IMR-90 (cell line): ENCODE data around the gene OBP2A. TPM values are rescaled to one million over a fixed set of nuclear protein-coding genes. Genes with fewer than 3 reads are reported as not detected.

ENCODE experiments used
- ATAC-seq: fragments of 200-7000 bp; cut with Tn5 transposase; 2 replicates; pipeline ENCODE4 v1.9.1; 2020; ENCODE audit warnings: low read depth, mild to moderate bottlenecking, moderate library complexity
- BruUV-seq: library from RNA; stranded (reverse); fragments of 400-500 nt; replicated peaks from 2 replicates; lab custom pipeline; 2021; lab: Mats Ljungman, UMichigan
- CTCF ChIA-PET: fragments of 300-600 bp; formaldehyde crosslinking; extraction: SDS; loops from one replicate; lab custom pipeline; 2021; ENCODE audit warnings: antibody characterized with exemption; lab: Yijun Ruan, JAX
- POLR2A ChIA-PET: fragments of 300-600 bp; sonication (Branson Sonifier 250); formaldehyde crosslinking; loops from one replicate; lab custom pipeline; 2022; ENCODE audit warnings: antibody characterized with exemption; ENCODE audit not compliant: unreplicated experiment; lab: Charles Lee
- DNase-seq: peaks from one replicate; pipeline ENCODE4 v3.0.0; 2013
- H2AFZ ChIP-seq: replicated peaks from 2 replicates; pipeline ENCODE3; 2013; ENCODE audit warnings: low read length, mild to moderate bottlenecking; ENCODE audit not compliant: poor library complexity
- H2AK5ac ChIP-seq: 2 replicates; pipeline ENCODE4 v1.6.1; 2013; ENCODE audit warnings: low read depth, low read length, inconsistent platforms
- H2AK9ac ChIP-seq: replicated peaks from 2 replicates; pipeline ENCODE3; 2013; ENCODE audit warnings: mild to moderate bottlenecking, low read depth, low read length, moderate library complexity; ENCODE audit not compliant: poor library complexity
- H2BK120ac ChIP-seq: 2 replicates; pipeline ENCODE4 v1.6.1; 2013; ENCODE audit warnings: low read depth, low read length, inconsistent platforms
- H2BK15ac ChIP-seq: 3 replicates; pipeline ENCODE4 v1.6.1; 2013; ENCODE audit warnings: low read depth, low read length, inconsistent platforms
- H2BK20ac ChIP-seq: 2 replicates; pipeline ENCODE4 v1.6.1; 2013; ENCODE audit warnings: low read depth, mild to moderate bottlenecking, inconsistent platforms, low read length, moderate library complexity
- H2BK5ac ChIP-seq: 2 replicates; pipeline ENCODE4 v1.6.1; 2013; ENCODE audit warnings: mild to moderate bottlenecking, low read depth, low read length, inconsistent platforms; ENCODE audit not compliant: poor library complexity, severe bottlenecking
- H3K14ac ChIP-seq: replicated peaks from 2 replicates; pipeline ENCODE4 v1.6.1; 2013; ENCODE audit warnings: low read depth, low read length, inconsistent platforms
- H3K18ac ChIP-seq: 2 replicates; pipeline ENCODE4 v1.6.1; 2013; ENCODE audit warnings: low read depth, low read length, control low read depth
- H3K23ac ChIP-seq: 2 replicates; pipeline ENCODE4 v1.6.1; 2013; ENCODE audit warnings: low read depth, low read length, inconsistent platforms
- H3K27ac ChIP-seq: 2 replicates; pipeline ENCODE4 v1.5.1; 2013; ENCODE audit warnings: mild to moderate bottlenecking, control low read depth, low read length; ENCODE audit not compliant: insufficient read depth
- H3K27me3 ChIP-seq: 2 replicates; pipeline ENCODE4 v1.6.1; 2013; ENCODE audit warnings: low read length; ENCODE audit not compliant: control insufficient read depth, insufficient read depth
- H3K36me3 ChIP-seq: 2 replicates; pipeline ENCODE4 v1.6.1; 2013; ENCODE audit warnings: low read length, mixed read lengths; ENCODE audit not compliant: control insufficient read depth, insufficient read depth
- H3K4ac ChIP-seq: 2 replicates; pipeline ENCODE4 v1.6.1; 2013; ENCODE audit warnings: low read depth, low read length, inconsistent platforms
- H3K4me1 ChIP-seq: 2 replicates; pipeline ENCODE4 v1.6.1; 2013; ENCODE audit warnings: low read length, mixed read lengths; ENCODE audit not compliant: control insufficient read depth, insufficient read depth
- H3K4me2 ChIP-seq: 2 replicates; pipeline ENCODE4 v1.6.1; 2013; ENCODE audit warnings: low read depth, mild to moderate bottlenecking, control low read depth, low read length, moderate library complexity
- H3K4me3 ChIP-seq: 2 replicates; pipeline ENCODE4 v1.5.1; 2013; ENCODE audit warnings: low read depth, mild to moderate bottlenecking, control low read depth, low read length, moderate library complexity; ENCODE audit not compliant: insufficient read depth
- H3K56ac ChIP-seq: 2 replicates; pipeline ENCODE4 v1.6.1; 2013; ENCODE audit warnings: low read length, inconsistent platforms; ENCODE audit not compliant: insufficient read depth; ENCODE audit errors: extremely low read depth
- H3K79me1 ChIP-seq, 2 experiments: 2 replicates each; pipeline ENCODE4 v1.6.1; 2013; ENCODE audit warnings: low read length in 2 of 2, inconsistent platforms in 1 of 2, low read depth in 1 of 2
- H3K9ac ChIP-seq: 2 replicates; pipeline ENCODE4 v1.6.1; 2013; ENCODE audit warnings: low read depth, low read length, control low read depth
- H3K9me1 ChIP-seq: 2 replicates; pipeline ENCODE4 v1.6.1; 2013; ENCODE audit warnings: low read length, inconsistent platforms; ENCODE audit not compliant: insufficient read depth
- H3K9me3 ChIP-seq: 2 replicates; pipeline ENCODE4 v1.6.1; 2013; ENCODE audit warnings: low read length; ENCODE audit not compliant: control insufficient read depth, insufficient read depth
- H4K20me1 ChIP-seq: 2 replicates; pipeline ENCODE4 v1.6.1; 2013; ENCODE audit warnings: low read length, inconsistent platforms; ENCODE audit not compliant: insufficient read depth
- H4K5ac ChIP-seq: 2 replicates; pipeline ENCODE4 v1.6.1; 2013; ENCODE audit warnings: mild to moderate bottlenecking, low read depth, low read length, control low read depth
- H4K8ac ChIP-seq, 2 experiments: 2 replicates each; pipeline ENCODE4 v1.6.1; 2013; ENCODE audit warnings: low read depth in 2 of 2, low read length in 2 of 2, control low read depth in 1 of 2, inconsistent platforms in 1 of 2
- H4K91ac ChIP-seq: 2 replicates; pipeline ENCODE4 v1.6.1; 2013; ENCODE audit warnings: low read depth, low read length, inconsistent platforms; ENCODE audit not compliant: insufficient read depth
- BHLHE40 ChIP-seq: fragments of 150-350 bp; IDR thresholded peaks from 2 replicates; pipeline ENCODE4 v1.6.1; 2016; ENCODE audit warnings: mild to moderate bottlenecking, low read depth, low read length
- CEBPB ChIP-seq: IDR thresholded peaks from 2 replicates; pipeline ENCODE4 v1.6.1; 2012; ENCODE audit warnings: low read depth, low read length, improper control_type of control experiment
- CHD1 ChIP-seq: IDR thresholded peaks from 2 replicates; pipeline ENCODE4 v1.6.1; 2012; ENCODE audit warnings: low read depth, low read length, improper control_type of control experiment
- FOS ChIP-seq: fragments of 150-350 bp; IDR thresholded peaks from 2 replicates; pipeline ENCODE4 v1.6.1; 2016; ENCODE audit warnings: low read depth, low read length
- MAFK ChIP-seq: IDR thresholded peaks from 2 replicates; pipeline ENCODE4 v1.6.1; 2012; ENCODE audit warnings: low read depth, low read length, improper control_type of control experiment
- MAZ ChIP-seq: IDR thresholded peaks from 2 replicates; pipeline ENCODE4 v1.6.1; 2012; ENCODE audit warnings: low read depth, mild to moderate bottlenecking, low read length, improper control_type of control experiment, moderate library complexity, borderline replicate concordance
- MXI1 ChIP-seq: IDR thresholded peaks from 2 replicates; pipeline ENCODE4 v1.6.1; 2012; ENCODE audit warnings: low read depth, mild to moderate bottlenecking, low read length, moderate library complexity, borderline replicate concordance
- NFE2L2 ChIP-seq: fragments of 150-350 bp; IDR thresholded peaks from 2 replicates; pipeline ENCODE4 v1.6.1; 2016; ENCODE audit warnings: low read depth, mild to moderate bottlenecking, low read length
- POLR2A ChIP-seq: IDR thresholded peaks from 2 replicates; pipeline ENCODE4 v1.6.1; 2012; ENCODE audit warnings: mild to moderate bottlenecking, low read depth, low read length
- RAD21 ChIP-seq: IDR thresholded peaks from 2 replicates; pipeline ENCODE4 v1.6.1; 2012; ENCODE audit warnings: low read length, improper control_type of control experiment
- RCOR1 ChIP-seq: IDR thresholded peaks from 2 replicates; pipeline ENCODE4 v1.6.1; 2012; ENCODE audit warnings: mild to moderate bottlenecking, low read length, improper control_type of control experiment; ENCODE audit not compliant: insufficient replicate concordance
- SMC3 ChIP-seq: fragments of 150-350 bp; IDR thresholded peaks from 2 replicates; pipeline ENCODE4 v1.6.1; 2016; ENCODE audit warnings: low read depth, mild to moderate bottlenecking, antibody characterized with exemption, low read length, moderate library complexity
- WGBS, 2 experiments: methylation state at CpG; one replicate each; pipeline versions ENCODE4 v1.1.5 to v1.1.7; 2013; ENCODE audit warnings: missing lambda C conversion rate in 2 of 2; ENCODE audit not compliant: insufficient read length in 1 of 2; ENCODE audit errors: extremely low coverage in 2 of 2; 5-methylcytosine and 5-hydroxymethylcytosine counted together
- dilution Hi-C: fragments of 300-500 bp; cut with HindIII; formaldehyde crosslinking; loops from one replicate; pipeline ENCODE4 v1.14.3; 2018; ENCODE audit warnings: low sequenced_read_pairs; ENCODE audit not compliant: unreplicated experiment
- in situ Hi-C: fragments of 300-500 bp; cut with MboI; formaldehyde crosslinking; loops from 3 replicates; pipeline ENCODE4 v1.14.3; 2019; ENCODE audit warnings: low sequenced_read_pairs, inconsistent platforms, mixed read lengths
- intact Hi-C: fragments of 100-400 bp; cut with micrococcal nuclease; formaldehyde crosslinking; loops from 2 replicates; pipeline ENCODE4 v1.10.0; 2022
- polyA plus RNA-seq, 3 experiments: library from polyadenylated mRNA; depleted of rRNA; stranded (reverse); fragments of >200 nt; gene quantifications; 2 replicates each; pipeline ENCODE4 v1.2.3, GENCODE V29; 2012; ENCODE audit warnings: low replicate concordance in 1 of 3
- total RNA-seq: library from RNA; depleted of rRNA; stranded (reverse); fragments of >200 nt; gene quantifications from 2 replicates; pipeline ENCODE4 v1.2.3, GENCODE V29; 2012
- TF ChIP-seq, protein P1 (sequence below): fragments of 150-350 bp; IDR thresholded peaks from 2 replicates; pipeline ENCODE4 v1.6.1; 2017; ENCODE audit warnings: mild to moderate bottlenecking, antibody characterized with exemption, low read length, low read depth
- TF ChIP-seq, protein P2 (sequence below): fragments of 150-350 bp; IDR thresholded peaks from 2 replicates; pipeline ENCODE4 v1.6.1; 2016; ENCODE audit warnings: low read depth, mild to moderate bottlenecking, low read length, moderate library complexity, borderline replicate concordance
- TF ChIP-seq, protein P3 (sequence below): conservative IDR thresholded peaks from 2 replicates; pipeline ENCODE4 v1.5.1; 2012; ENCODE audit warnings: mild to moderate bottlenecking, low read depth, low read length, improper control_type of control experiment

OBP2A gene
- total and polyA plus RNA-seq, 2 of the 4 experiments (the other 2 are of a cell fraction) = not detected

DNA sequence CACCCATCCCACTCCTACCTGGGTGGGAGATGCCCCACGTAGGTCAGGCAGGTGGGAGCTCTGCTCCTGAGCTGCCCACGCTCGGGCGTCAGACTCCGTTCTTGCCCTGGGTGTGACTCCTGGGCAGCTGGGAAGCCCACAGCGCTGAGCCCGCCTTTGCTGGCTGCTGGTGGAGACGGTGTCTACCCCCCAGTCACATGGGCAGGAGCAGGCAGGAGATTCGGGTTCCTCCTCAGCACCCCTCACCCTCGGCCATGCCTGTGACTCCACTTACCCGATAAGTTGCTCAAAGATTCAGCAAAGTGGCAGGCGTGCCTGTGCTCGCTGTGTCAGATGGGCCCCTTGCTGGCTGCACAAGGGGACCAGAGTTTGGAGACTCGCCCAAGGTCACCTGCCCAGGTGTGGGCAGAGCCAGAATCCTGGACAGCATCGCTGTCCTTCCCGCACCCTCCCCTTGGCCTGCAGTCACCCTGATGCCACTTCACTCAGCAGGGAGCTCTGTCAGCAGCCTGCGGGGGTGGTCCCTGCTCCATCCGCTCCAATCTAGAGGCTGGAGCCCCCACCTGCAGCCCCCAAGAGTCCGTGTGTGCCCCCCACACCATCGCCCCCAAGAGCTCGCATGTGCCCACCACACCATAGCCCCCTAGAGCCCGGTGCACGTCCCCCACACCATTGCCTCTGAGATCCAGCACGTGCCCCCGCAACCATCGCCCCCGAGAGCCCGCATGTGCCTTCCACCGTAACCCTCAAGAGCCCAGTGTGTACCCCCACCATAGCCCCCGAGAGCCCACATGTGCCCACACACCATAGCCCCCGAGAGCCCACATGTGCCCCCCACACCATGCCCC lies 20.5 kb upstream of the OBP2A start:
- DNase-seq = no peak
- dilution Hi-C loops = no loop called here
- POLR2A ChIA-PET = no interaction called here
- no peak for TF ChIP-seq MXI1
- no peak for TF ChIP-seq NFE2L2
- no peak for TF ChIP-seq POLR2A
- TF ChIP-seq CHD1 = no peak
- TF ChIP-seq, protein P1, sequence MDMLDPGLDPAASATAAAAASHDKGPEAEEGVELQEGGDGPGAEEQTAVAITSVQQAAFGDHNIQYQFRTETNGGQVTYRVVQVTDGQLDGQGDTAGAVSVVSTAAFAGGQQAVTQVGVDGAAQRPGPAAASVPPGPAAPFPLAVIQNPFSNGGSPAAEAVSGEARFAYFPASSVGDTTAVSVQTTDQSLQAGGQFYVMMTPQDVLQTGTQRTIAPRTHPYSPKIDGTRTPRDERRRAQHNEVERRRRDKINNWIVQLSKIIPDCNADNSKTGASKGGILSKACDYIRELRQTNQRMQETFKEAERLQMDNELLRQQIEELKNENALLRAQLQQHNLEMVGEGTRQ = no peak
- TF ChIP-seq SMC3 = no peak
- TF ChIP-seq MAZ = no peak
- no peak for TF ChIP-seq FOS
- no peak for TF ChIP-seq MAFK
- TF ChIP-seq BHLHE40 = no peak
- TF ChIP-seq CEBPB = no peak
- TF ChIP-seq, protein P2, sequence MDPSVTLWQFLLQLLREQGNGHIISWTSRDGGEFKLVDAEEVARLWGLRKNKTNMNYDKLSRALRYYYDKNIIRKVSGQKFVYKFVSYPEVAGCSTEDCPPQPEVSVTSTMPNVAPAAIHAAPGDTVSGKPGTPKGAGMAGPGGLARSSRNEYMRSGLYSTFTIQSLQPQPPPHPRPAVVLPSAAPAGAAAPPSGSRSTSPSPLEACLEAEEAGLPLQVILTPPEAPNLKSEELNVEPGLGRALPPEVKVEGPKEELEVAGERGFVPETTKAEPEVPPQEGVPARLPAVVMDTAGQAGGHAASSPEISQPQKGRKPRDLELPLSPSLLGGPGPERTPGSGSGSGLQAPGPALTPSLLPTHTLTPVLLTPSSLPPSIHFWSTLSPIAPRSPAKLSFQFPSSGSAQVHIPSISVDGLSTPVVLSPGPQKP = no peak
- TF ChIP-seq, protein P3, sequence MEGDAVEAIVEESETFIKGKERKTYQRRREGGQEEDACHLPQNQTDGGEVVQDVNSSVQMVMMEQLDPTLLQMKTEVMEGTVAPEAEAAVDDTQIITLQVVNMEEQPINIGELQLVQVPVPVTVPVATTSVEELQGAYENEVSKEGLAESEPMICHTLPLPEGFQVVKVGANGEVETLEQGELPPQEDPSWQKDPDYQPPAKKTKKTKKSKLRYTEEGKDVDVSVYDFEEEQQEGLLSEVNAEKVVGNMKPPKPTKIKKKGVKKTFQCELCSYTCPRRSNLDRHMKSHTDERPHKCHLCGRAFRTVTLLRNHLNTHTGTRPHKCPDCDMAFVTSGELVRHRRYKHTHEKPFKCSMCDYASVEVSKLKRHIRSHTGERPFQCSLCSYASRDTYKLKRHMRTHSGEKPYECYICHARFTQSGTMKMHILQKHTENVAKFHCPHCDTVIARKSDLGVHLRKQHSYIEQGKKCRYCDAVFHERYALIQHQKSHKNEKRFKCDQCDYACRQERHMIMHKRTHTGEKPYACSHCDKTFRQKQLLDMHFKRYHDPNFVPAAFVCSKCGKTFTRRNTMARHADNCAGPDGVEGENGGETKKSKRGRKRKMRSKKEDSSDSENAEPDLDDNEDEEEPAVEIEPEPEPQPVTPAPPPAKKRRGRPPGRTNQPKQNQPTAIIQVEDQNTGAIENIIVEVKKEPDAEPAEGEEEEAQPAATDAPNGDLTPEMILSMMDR = no peak
- no peak for TF ChIP-seq RCOR1
- TF ChIP-seq RAD21 = no peak

More for the DNA sequence above, 20.5 kb upstream of the OBP2A start:
- H3K4ac ChIP-seq = no peak overlapping the region
- H3K4me1 ChIP-seq = no peaks in the 10 kb centered on the region
- no peak overlapping the region for H4K91ac ChIP-seq
- no peak for ATAC-seq
- H3K4me3 ChIP-seq = no peak overlapping the region
- H3K36me3 ChIP-seq = no peaks in the 10 kb centered on the region
- CTCF ChIA-PET = no interaction called here
- H3K27me3 ChIP-seq = peaks cover 1% of the 10 kb centered on the region
- no peaks in the 10 kb centered on the region for H3K9me3 ChIP-seq
- H2AK9ac ChIP-seq = no peak overlapping the region
- no TSS peak for BruUV-seq
- in situ Hi-C loops (no loop called here), intact Hi-C loops (no loop called here)
- no peaks in the 10 kb centered on the region for H4K20me1 ChIP-seq
- H3K18ac ChIP-seq = no peak overlapping the region
- H3K23ac ChIP-seq = no peak overlapping the region
- no peak overlapping the region for H4K5ac ChIP-seq
- H3K9me1 ChIP-seq = no peaks in the 10 kb centered on the region
- no peaks in the 10 kb centered on the region for H3K79me1 ChIP-seq
- no peak overlapping the region for H4K8ac ChIP-seq
- 54% methylated on average over 4 of the region's 31 CpGs; no CpG with 5 or more reads in 1 of the 2 experiments for WGBS, 2 experiments
- H3K27ac ChIP-seq = no peak overlapping the region
- H2BK15ac ChIP-seq = no peak overlapping the region
- H3K14ac ChIP-seq = no peak overlapping the region
- H2BK5ac ChIP-seq = no peak overlapping the region
- H3K4me2 ChIP-seq = no peak overlapping the region
- no peak overlapping the region for H2BK120ac ChIP-seq
- no peak overlapping the region for H2BK20ac ChIP-seq
- H3K9ac ChIP-seq = no peak overlapping the region
- H2AK5ac ChIP-seq = no peak overlapping the region
- H2AFZ ChIP-seq = no peak overlapping the region
- no peak overlapping the region for H3K56ac ChIP-seq
